Measurements from ENCODE around the gene LDHD. TPM values are rescaled to one million over a fixed set of nuclear protein-coding genes. Genes with fewer than 3 reads are reported as not detected.

The LDHD gene
- total and polyA plus RNA-seq, 2 of the 13 experiments (the other 11 are each of a cell fraction or from before 2014, with no cell fraction given): 9.1 to 9.8 TPM

DNA sequence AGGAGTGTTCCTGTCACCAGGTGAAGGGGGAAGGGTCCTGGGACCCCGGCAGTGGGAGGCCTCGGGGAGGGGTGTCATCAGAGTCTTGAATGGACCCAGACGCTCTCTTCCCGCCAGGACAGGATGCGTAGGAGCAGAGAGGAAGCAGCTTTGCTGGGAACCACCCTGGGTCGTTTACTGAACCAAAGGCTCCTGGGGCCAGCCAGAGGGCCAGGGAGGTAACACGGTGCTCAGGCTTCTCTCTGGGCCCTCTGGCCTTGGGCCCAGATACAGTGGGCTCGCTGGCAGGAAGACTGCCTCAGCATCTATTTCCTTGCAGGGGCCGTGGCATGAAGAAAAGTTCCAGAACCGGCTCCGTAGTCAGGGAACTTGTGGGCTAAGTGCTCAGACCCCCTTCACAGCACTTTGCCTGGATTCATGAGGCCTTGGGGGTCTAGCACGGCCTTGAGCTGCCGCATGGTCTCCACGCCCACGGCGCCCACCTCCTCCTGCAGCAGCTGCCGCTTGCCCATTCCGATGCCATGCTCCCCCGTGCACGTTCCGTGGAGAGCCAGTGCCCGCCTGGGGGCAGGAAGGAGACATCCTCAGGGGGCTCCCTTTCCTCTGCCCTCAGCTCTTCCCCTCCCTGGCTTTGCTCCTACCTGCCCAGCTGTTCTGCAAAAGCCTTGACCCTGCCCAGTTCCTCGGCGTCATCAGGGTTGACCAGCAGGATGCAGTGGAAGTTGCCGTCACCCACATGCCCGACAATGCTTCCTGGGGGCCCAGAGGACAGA, 4.4 kb downstream of the LDHD start (continued):
- TF ChIP-seq NONO (IDR thresholded peaks at IDR 0.05) (no peak), NONO (CRISPR knock-in tag; conservative IDR thresholded peaks at IDR 0.05) (0 out of 2 replicates have a peak, but pooled peaks have one; percentile 55), ZNF274 (CRISPR knock-in tag; IDR thresholded peaks at IDR 0.05) (no peak), AGO2 (optimal IDR thresholded peaks at IDR 0.05; ENCODE audit: low read depth, low read length) (peak; percentile 82), HNRNPK (IDR thresholded peaks at IDR 0.05; ENCODE audit: low read depth, low read length, poor library complexity, severe bottlenecking) (no peak)
- TF ChIP-seq, protein P1, sequence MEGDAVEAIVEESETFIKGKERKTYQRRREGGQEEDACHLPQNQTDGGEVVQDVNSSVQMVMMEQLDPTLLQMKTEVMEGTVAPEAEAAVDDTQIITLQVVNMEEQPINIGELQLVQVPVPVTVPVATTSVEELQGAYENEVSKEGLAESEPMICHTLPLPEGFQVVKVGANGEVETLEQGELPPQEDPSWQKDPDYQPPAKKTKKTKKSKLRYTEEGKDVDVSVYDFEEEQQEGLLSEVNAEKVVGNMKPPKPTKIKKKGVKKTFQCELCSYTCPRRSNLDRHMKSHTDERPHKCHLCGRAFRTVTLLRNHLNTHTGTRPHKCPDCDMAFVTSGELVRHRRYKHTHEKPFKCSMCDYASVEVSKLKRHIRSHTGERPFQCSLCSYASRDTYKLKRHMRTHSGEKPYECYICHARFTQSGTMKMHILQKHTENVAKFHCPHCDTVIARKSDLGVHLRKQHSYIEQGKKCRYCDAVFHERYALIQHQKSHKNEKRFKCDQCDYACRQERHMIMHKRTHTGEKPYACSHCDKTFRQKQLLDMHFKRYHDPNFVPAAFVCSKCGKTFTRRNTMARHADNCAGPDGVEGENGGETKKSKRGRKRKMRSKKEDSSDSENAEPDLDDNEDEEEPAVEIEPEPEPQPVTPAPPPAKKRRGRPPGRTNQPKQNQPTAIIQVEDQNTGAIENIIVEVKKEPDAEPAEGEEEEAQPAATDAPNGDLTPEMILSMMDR (CRISPR knock-in tag; IDR thresholded peaks at IDR 0.05): no peak

DNA sequence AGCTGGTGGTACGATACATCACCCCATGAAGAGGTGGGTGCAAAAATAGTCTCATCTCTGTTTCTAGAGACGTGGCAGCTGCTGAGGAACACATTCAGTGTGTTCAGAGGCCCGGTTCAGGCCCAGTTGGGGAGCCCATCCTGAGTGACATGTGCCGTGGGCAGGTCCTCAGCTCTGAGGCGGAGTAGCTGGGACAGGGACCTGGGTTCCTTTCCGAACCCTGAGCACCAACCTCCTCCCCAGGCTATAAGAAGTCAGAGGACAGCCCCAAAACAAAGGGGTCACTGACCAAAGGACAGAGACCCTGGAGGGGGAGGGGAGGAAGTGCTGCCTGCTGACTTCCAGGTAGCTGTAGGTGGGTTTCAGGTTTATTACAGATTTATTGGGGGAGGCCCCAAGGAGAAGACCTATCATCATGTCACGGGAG, 5.1 kb downstream of the LDHD start:
- no TSS peak for BruUV-seq (replicated peaks)
- peak; percentile 12 for ATAC-seq
- TF ChIP-seq ZNF878 (CRISPR knock-in tag; IDR thresholded peaks at IDR 0.05) (no peak), FOXP1 (IDR thresholded peaks at IDR 0.05) (no peak), FOXP1 (CRISPR knock-in tag; IDR thresholded peaks at IDR 0.05) (no peak), RBM39 (IDR thresholded peaks at IDR 0.05; ENCODE audit: low read depth, low read length, poor library complexity, severe bottlenecking) (peak; percentile 52), ZNF572 (CRISPR knock-in tag; IDR thresholded peaks at IDR 0.05) (0 out of 2 replicates have a peak, but pooled peaks have one; percentile 34), ZNF501 (CRISPR knock-in tag; IDR thresholded peaks at IDR 0.05) (peak; percentile 47), ZNF709 (CRISPR knock-in tag; IDR thresholded peaks at IDR 0.05) (no peak), ZNF839 (CRISPR knock-in tag; IDR thresholded peaks at IDR 0.05; ENCODE audit: borderline replicate concordance) (0 out of 2 replicates have a peak, but pooled peaks have one; percentile 10), ZNF274 (CRISPR knock-in tag; IDR thresholded peaks at IDR 0.05) (no peak), ZNF766 (CRISPR knock-in tag; IDR thresholded peaks at IDR 0.05; ENCODE audit: borderline replicate concordance) (0 out of 2 replicates have a peak, but pooled peaks have one; percentile 11), FOXK1 (CRISPR knock-in tag; IDR thresholded peaks at IDR 0.05; ENCODE audit: borderline replicate concordance, low read depth) (no peak), ZNF644 (CRISPR knock-in tag; IDR thresholded peaks at IDR 0.05; ENCODE audit: low read depth) (no peak)
- TF ChIP-seq, protein P2, sequence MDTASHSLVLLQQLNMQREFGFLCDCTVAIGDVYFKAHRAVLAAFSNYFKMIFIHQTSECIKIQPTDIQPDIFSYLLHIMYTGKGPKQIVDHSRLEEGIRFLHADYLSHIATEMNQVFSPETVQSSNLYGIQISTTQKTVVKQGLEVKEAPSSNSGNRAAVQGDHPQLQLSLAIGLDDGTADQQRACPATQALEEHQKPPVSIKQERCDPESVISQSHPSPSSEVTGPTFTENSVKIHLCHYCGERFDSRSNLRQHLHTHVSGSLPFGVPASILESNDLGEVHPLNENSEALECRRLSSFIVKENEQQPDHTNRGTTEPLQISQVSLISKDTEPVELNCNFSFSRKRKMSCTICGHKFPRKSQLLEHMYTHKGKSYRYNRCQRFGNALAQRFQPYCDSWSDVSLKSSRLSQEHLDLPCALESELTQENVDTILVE (CRISPR knock-in tag; IDR thresholded peaks at IDR 0.05): no peak
- TF ChIP-seq, protein P3, sequence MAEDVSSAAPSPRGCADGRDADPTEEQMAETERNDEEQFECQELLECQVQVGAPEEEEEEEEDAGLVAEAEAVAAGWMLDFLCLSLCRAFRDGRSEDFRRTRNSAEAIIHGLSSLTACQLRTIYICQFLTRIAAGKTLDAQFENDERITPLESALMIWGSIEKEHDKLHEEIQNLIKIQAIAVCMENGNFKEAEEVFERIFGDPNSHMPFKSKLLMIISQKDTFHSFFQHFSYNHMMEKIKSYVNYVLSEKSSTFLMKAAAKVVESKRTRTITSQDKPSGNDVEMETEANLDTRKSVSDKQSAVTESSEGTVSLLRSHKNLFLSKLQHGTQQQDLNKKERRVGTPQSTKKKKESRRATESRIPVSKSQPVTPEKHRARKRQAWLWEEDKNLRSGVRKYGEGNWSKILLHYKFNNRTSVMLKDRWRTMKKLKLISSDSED (CRISPR knock-in tag; IDR thresholded peaks at IDR 0.05): no peak

More for the DNA sequence above, 5.1 kb downstream of the LDHD start:
- Histone ChIP-seq H2AFZ (ENCODE audit: low read length) (no peak overlapping the region), H3K4me2 (ENCODE audit: low read depth, low read length) (peak overlapping the region; percentile 85), H3K4me1 (ENCODE audit: insufficient read depth, low read length) (peaks cover 53% of the 10 kb centered on the region), H3K79me2 (ENCODE audit: insufficient read depth, low read length) (peaks cover 6% of the 10 kb centered on the region), H3K36me3 (replicated peaks in 1 of 2; ENCODE audit: control insufficient read depth in 1 of 2, insufficient read depth in 2 of 2, low read length in 2 of 2) (peaks cover 13 to 16% of the 10 kb centered on the region in 2 experiments), H3K9me3 (ENCODE audit: low read length) (no peaks in the 10 kb centered on the region), H4K20me1 (ENCODE audit: insufficient read depth, low read length) (no peaks in the 10 kb centered on the region), H3K9ac (ENCODE audit: insufficient read depth, low read depth, low read length) (peak overlapping the region; percentile 42; the same call in 1 of the 2 replicates), H3K27ac (ENCODE audit: extremely low read length, insufficient read depth, low read length) (peak overlapping the region; percentile 12), H3K27me3 (ENCODE audit: control insufficient read depth in 1 of 2, insufficient read depth in 2 of 2, low read length in 2 of 2) (no peaks in the 10 kb centered on the region; a peak in 1 of 5 replicates), H3K4me3 (replicated peaks in 1 of 3; ENCODE audit: insufficient read depth in 1 of 3, low read depth in 2 of 3, low read length in 3 of 3) (peak overlapping the region in 1 of 3 experiments; percentile 71; a peak in 2 of 6 replicates)
- FAIRE-seq (no peak), DNase-seq (ENCODE audit: low spot score) (no peak)
- CTCF ChIA-PET (ENCODE audit: low intra/inter-chr PET ratio, low total read pairs): interaction anchor here (0.9 to 2.0 kb wide), 2 partner anchors 113 to 115 kb away, joined by 3 to 11 read pairs; partner anchors contain the start of gene ZNRF1
- 53% methylated on average over 7 of the region's 7 CpGs for WGBS (ENCODE audit: low lambda C conversion rate)
- in situ Hi-C loops (cut with HindIII; ENCODE audit: extremely low pct_ligation_motif_present, low pct_unique_long_range_greater_than_20kb): no loop called here
- POLR2A ChIA-PET: interaction anchor here (0.9 to 3.9 kb wide), 7 partner anchors 8 to 127 kb away, joined by 3 to 30 read pairs (median 7); partner anchors contain the start of genes WDR59 and ZNRF1
- intact Hi-C loops (cut with micrococcal nuclease; ENCODE audit: unreplicated experiment): loop anchor here (1.0 to 2.0 kb wide), 3 partner anchors 41 to 174 kb away; no protein-coding TSS in a partner anchor
